GM12875 (cell line): Measurements from ENCODE around the gene SLC25A21.

Source experiments
- H3K4me3 ChIP-seq: one replicate; pipeline ENCODE4 v1.5.1; 2011; ENCODE audit warnings: low read depth, low read length, control low read depth
- CTCF ChIP-seq: IDR thresholded peaks from 2 replicates; pipeline ENCODE4 v1.5.1; 2011; ENCODE audit warnings: low read depth, mild to moderate bottlenecking, control low read depth, inconsistent platforms, low read length, moderate library complexity, borderline replicate concordance; ENCODE audit not compliant: insufficient read depth

Gene SLC25A21

GRCh38 chr14:36856095-36856878, 316.1 kb downstream of the SLC25A21 start:
- TF ChIP-seq CTCF: no peak
- H3K4me3 ChIP-seq: no peak overlapping the region

- no peak overlapping the region for H3K4me3 ChIP-seq
- TF ChIP-seq CTCF: no peak
Observed at GRCh38 chr14:36855396-36855795, 317.0 kb downstream of the SLC25A21 start.

DNA sequence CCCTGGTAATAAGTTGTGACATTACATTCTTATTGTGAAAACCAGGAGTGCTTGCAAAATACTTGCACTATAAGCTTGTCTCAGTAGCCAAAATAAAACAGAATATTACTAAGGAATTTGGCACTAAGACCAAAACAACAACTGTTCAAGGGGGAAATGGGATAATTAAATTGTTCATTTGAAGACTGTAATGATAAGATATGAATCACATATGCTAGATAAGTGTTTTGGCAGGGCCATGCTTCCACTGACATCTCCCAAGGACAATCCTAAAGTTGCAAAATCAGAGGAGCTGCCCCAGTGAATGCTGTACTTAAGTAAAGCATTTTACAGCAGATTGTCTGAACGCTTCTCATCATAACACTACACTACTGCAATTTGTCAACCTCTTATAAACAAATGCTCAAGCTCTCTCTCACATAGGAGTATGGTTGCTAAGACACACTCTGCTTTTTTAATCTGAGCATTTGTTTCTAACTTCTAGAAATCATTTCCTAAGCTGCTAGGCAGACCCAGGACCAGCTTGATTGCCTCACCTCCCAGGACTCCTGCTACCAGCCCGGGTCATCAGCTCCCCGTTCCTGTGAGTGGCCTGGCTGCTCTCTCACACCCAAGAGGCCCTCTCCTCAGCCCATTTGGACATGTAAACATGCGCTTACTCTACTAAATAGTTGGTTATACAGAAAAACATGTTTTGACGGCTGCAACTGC, 319.3 kb downstream of the SLC25A21 start:
- TF ChIP-seq CTCF: no peak
- no peak overlapping the region for H3K4me3 ChIP-seq

DNA sequence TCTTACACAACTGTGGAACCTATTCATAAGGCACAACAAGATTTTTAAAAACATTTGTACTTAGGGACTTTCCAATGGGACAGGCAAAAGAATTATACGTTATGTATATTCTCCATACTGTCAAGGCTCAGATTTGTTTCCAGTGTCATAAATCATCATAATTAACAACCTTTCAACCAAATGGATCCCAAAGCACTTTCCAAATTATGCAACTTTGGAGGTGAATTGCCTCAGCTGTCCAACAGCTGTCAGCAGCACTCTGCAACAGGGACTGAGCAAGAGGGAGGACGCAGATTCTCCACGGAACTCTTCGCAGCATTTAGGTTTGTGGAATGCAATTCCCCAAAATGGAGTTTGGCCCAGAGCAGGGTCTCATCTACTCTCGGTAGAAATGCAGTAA, 324.2 kb downstream of the SLC25A21 start:
- no peak overlapping the region for H3K4me3 ChIP-seq
- no peak for TF ChIP-seq CTCF

DNA sequence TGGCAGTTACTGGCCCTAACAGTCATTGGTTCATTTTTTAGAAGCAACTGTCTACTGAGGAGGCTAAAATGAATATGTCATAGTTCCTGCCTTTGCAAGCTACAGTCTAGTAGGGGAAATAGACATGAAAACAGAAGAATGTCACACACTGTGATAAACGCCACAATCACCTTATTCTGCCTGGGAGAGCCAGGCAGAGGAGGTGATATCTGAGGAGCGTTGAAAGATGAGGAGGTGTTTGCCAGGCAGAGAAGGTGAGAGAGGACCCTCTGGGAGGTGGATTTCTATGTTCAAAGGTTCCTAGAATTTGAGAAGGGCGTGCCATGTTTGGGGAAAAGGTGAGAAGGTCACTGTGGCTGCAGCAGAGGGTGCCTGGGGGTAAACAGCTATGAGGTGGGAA, 325.0 kb downstream of the SLC25A21 start:
- H3K4me3 ChIP-seq: no peak overlapping the region
- TF ChIP-seq CTCF: no peak

DNA sequence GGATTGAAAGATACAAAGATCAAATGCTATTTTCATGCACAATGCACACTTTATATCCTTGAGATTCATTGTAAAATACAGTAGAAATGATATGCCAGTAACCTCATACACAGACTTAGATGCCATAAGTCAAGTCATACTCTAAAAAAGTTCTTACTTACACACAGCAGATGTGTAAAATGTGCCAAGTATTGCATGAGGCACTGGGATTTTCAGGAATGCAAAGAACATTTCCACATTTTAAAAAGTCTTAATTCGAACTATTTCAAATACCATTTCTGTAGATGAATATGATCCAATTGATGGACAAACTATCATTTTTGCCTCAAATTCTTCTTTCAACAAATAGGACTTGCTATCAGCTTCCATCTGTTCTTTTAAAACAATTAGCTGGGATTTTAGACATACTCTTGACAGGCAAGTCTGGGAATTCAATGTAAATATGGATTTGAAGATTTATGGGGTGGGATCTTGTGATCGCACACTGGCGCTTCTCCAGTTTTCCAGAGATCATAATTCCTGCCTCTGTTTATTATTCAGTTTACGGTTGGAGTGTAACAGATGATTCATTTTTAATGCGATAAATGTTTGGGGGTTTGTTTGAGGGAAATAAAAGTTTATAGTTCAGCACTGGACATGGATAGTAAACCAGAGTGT, 326.9 kb downstream of the SLC25A21 start:
- no peak for TF ChIP-seq CTCF
- H3K4me3 ChIP-seq: no peak overlapping the region
